ENCODE measurements around the gene ASGR1. TPM values are rescaled to one million over a fixed set of nuclear protein-coding genes. Genes with fewer than 3 reads are reported as not detected.

ASGR1 gene
- total RNA-seq, 1 experiment from 2014 or later, result 0.95 TPM

DNA sequence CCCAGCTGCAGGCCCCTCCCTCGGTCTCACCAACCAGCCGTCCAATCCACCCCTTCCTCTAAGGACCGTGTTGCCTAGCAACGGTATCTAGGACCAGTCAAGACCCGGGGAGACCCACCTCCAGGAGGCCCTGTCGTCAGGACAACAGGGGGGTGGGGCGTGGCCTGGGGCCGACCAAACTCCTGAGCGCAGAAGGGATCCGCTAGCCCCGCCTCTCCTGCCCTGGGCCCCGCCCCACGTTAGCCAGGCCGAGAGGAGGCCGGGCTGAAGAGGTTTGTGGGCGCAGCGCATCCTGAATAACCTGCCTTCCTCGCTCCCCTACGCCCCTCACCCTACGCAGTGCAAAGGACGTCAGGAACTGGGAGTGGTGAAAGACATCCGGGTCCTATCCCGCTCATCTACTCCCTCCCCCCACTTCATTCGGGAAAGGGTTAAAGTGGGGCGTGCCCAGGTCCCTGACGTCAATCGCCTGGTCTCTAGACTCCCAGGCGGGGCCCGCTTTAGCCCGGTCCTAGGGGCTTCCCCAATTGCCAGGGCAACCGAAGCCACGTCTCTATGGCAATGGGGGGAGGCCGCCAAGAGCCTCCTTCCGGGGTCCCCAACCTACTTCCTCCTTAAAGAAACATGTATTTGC lies 25.8 kb upstream of the ASGR1 start:
- Histone ChIP-seq H3K27me3 (ENCODE audit: low read length) (no peaks in the 10 kb centered on the region), H3K27ac (ENCODE audit: low read length) (no peak overlapping the region), H3K36me3 (ENCODE audit: low read depth, low read length) (no peaks in the 10 kb centered on the region), H3K4me1 (ENCODE audit: insufficient read depth, low read length) (no peaks in the 10 kb centered on the region), H4K20me1 (ENCODE audit: low read length) (no peaks in the 10 kb centered on the region), H3K9me2 (replicated peaks; ENCODE audit: low read length) (no peaks in the 10 kb centered on the region), H3F3A (ENCODE audit: low read length, unreplicated experiment) (no peaks in the 10 kb centered on the region), H3K9ac (ENCODE audit: low read length) (no peak overlapping the region), H3K79me2 (ENCODE audit: low read length) (no peaks in the 10 kb centered on the region), H3K4me3 (ENCODE audit: low read length) (no peak overlapping the region), H2AFZ (ENCODE audit: low read length) (no peak overlapping the region), H3K9me3 (ENCODE audit: low read length) (no peaks in the 10 kb centered on the region), H3K4me2 (ENCODE audit: low read length) (no peak overlapping the region)
- DNase-seq (no peak), ATAC-seq (no peak)
- no peak for TF ChIP-seq EZH2 (IDR thresholded peaks at IDR 0.05; ENCODE audit: low read length, unreplicated experiment)
- TF ChIP-seq, protein P1, sequence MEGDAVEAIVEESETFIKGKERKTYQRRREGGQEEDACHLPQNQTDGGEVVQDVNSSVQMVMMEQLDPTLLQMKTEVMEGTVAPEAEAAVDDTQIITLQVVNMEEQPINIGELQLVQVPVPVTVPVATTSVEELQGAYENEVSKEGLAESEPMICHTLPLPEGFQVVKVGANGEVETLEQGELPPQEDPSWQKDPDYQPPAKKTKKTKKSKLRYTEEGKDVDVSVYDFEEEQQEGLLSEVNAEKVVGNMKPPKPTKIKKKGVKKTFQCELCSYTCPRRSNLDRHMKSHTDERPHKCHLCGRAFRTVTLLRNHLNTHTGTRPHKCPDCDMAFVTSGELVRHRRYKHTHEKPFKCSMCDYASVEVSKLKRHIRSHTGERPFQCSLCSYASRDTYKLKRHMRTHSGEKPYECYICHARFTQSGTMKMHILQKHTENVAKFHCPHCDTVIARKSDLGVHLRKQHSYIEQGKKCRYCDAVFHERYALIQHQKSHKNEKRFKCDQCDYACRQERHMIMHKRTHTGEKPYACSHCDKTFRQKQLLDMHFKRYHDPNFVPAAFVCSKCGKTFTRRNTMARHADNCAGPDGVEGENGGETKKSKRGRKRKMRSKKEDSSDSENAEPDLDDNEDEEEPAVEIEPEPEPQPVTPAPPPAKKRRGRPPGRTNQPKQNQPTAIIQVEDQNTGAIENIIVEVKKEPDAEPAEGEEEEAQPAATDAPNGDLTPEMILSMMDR (conservative IDR thresholded peaks at IDR 0.05; ENCODE audit: low read depth, low read length), result no peak
- no peak for TF ChIP-seq EZH2phosphoT487 (IDR thresholded peaks at IDR 0.05; ENCODE audit: borderline replicate concordance, low read length)
- no TSS peak for BruUV-seq (replicated peaks)
- intact Hi-C loops (cut with micrococcal nuclease), result no loop called here
- ChIA-PET CTCF (no interaction called here), POLR2A (ENCODE audit: unreplicated experiment) (no interaction called here)

GRCh38 chr17:7204336-7204735 lies 25.2 kb upstream of the ASGR1 start:
- ATAC-seq (no peak), DNase-seq (no peak)
- BruUV-seq (replicated peaks), result no TSS peak
- Histone ChIP-seq H3K4me3 (ENCODE audit: low read length) (no peak overlapping the region), H3K9me2 (replicated peaks; ENCODE audit: low read length) (no peaks in the 10 kb centered on the region), H3K27ac (ENCODE audit: low read length) (no peak overlapping the region), H3K4me2 (ENCODE audit: low read length) (no peak overlapping the region), H3K27me3 (ENCODE audit: low read length) (no peaks in the 10 kb centered on the region), H4K20me1 (ENCODE audit: low read length) (no peaks in the 10 kb centered on the region), H3K9ac (ENCODE audit: low read length) (no peak overlapping the region), H3F3A (ENCODE audit: low read length, unreplicated experiment) (no peaks in the 10 kb centered on the region), H3K36me3 (ENCODE audit: low read depth, low read length) (no peaks in the 10 kb centered on the region), H2AFZ (ENCODE audit: low read length) (no peak overlapping the region), H3K9me3 (ENCODE audit: low read length) (no peaks in the 10 kb centered on the region), H3K79me2 (ENCODE audit: low read length) (no peaks in the 10 kb centered on the region), H3K4me1 (ENCODE audit: insufficient read depth, low read length) (no peaks in the 10 kb centered on the region)
- TF ChIP-seq EZH2phosphoT487 (IDR thresholded peaks at IDR 0.05; ENCODE audit: borderline replicate concordance, low read length), result no peak
- no peak for TF ChIP-seq EZH2 (IDR thresholded peaks at IDR 0.05; ENCODE audit: low read length, unreplicated experiment)
- TF ChIP-seq, protein P1 (conservative IDR thresholded peaks at IDR 0.05; ENCODE audit: low read depth, low read length), result no peak
- POLR2A ChIA-PET (ENCODE audit: unreplicated experiment), result no interaction called here
- intact Hi-C loops (cut with micrococcal nuclease), result no loop called here
- CTCF ChIA-PET, result no interaction called here

DNA sequence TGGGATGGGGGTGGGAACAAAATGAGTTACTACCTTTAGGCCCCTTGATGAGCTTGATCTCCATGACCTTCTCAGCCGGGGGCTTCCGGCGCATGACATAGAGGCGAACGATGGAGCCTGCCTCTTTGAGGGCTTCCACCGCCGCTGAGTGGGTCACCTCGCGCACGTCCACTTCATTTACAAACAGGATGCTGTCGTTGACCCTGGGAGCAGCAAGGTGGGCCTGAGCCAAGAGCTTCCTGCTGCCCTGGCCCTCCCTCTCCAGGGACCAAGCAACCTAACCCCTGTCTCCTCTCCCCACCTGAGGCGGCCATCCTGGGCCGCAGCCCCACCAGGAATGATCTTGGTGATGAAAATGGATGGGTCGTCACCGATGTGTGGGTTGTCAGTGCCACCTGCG lies 24.2 kb upstream of the ASGR1 start:
- no peaks in the 10 kb centered on the region for H3K9me2 ChIP-seq (replicated peaks; ENCODE audit: low read length)
- no peak overlapping the region for H3K4me2 ChIP-seq (ENCODE audit: low read length)
- no peak for TF ChIP-seq EZH2phosphoT487 (IDR thresholded peaks at IDR 0.05; ENCODE audit: borderline replicate concordance, low read length)
- TF ChIP-seq, protein P1 (conservative IDR thresholded peaks at IDR 0.05; ENCODE audit: low read depth, low read length), result no peak
- TF ChIP-seq EZH2 (IDR thresholded peaks at IDR 0.05; ENCODE audit: low read length, unreplicated experiment), result no peak
- no peaks in the 10 kb centered on the region for H3K36me3 ChIP-seq (ENCODE audit: low read depth, low read length)
- no peaks in the 10 kb centered on the region for H3K9me3 ChIP-seq (ENCODE audit: low read length)
- H3K4me1 ChIP-seq (ENCODE audit: insufficient read depth, low read length), result no peaks in the 10 kb centered on the region
- DNase-seq (no peak), ATAC-seq (no peak)
- H3F3A ChIP-seq (ENCODE audit: low read length, unreplicated experiment), result no peaks in the 10 kb centered on the region
- intact Hi-C loops (cut with micrococcal nuclease), result no loop called here
- no peaks in the 10 kb centered on the region for H3K79me2 ChIP-seq (ENCODE audit: low read length)
- H2AFZ ChIP-seq (ENCODE audit: low read length), result no peak overlapping the region
- ChIA-PET CTCF (no interaction called here), POLR2A (ENCODE audit: unreplicated experiment) (no interaction called here)
- no peaks in the 10 kb centered on the region for H4K20me1 ChIP-seq (ENCODE audit: low read length)
- H3K27ac ChIP-seq (ENCODE audit: low read length), result no peak overlapping the region
- H3K27me3 ChIP-seq (ENCODE audit: low read length), result no peaks in the 10 kb centered on the region
- TSS peak; percentile 37 for BruUV-seq (replicated peaks)
- H3K9ac ChIP-seq (ENCODE audit: low read length), result no peak overlapping the region
- H3K4me3 ChIP-seq (ENCODE audit: low read length), result no peak overlapping the region
